Measurements from ENCODE around the gene TPGS2.
"Not testable (repeated sequence)": the region's sequence is repeated elsewhere in the genome, so short reads cannot be mapped to it uniquely, and the experiment has no call there.

TPGS2 gene

GRCh38 chr18:36776650-36777049 is 52.2 kb downstream of the TPGS2 start:
- no peak for DNase-seq (ENCODE audit: low read depth in 2 of 3, low spot score in 2 of 3)

GRCh38 chr18:36775396-36775795 is 53.4 kb downstream of the TPGS2 start:
- DNase-seq (ENCODE audit: low read depth in 2 of 3, low spot score in 2 of 3), result no peak

- DNase-seq (ENCODE audit: low read depth in 2 of 3, low spot score in 2 of 3), result no peak
Measured at GRCh38 chr18:36772241-36772723, 56.5 kb downstream of the TPGS2 start.

GRCh38 chr18:36771245-36771644 is 57.6 kb downstream of the TPGS2 start:
- no peak for DNase-seq (ENCODE audit: low read depth in 2 of 3, low spot score in 2 of 3)

GRCh38 chr18:36770315-36770946 is 58.4 kb downstream of the TPGS2 start:
- DNase-seq (ENCODE audit: low read depth in 2 of 3, low spot score in 2 of 3), result no peak

GRCh38 chr18:36769611-36770314 is 59.0 kb downstream of the TPGS2 start:
- DNase-seq (ENCODE audit: low read depth in 2 of 3, low spot score in 2 of 3), result no peak

GRCh38 chr18:36769172-36769571 is 59.6 kb downstream of the TPGS2 start:
- no peak for DNase-seq (ENCODE audit: low read depth in 2 of 3, low spot score in 2 of 3)

- DNase-seq (ENCODE audit: low read depth in 2 of 3, low spot score in 2 of 3), result no peak
Measured at GRCh38 chr18:36766836-36767235, 62.0 kb downstream of the TPGS2 start.

- DNase-seq (ENCODE audit: low read depth in 2 of 3, low spot score in 2 of 3), result not testable (repeated sequence)
Measured at GRCh38 chr18:36762965-36763364, 65.8 kb downstream of the TPGS2 start.

- no peak for DNase-seq (ENCODE audit: low read depth in 2 of 3, low spot score in 2 of 3)
Measured at GRCh38 chr18:36762074-36762473, 66.7 kb downstream of the TPGS2 start.

GRCh38 chr18:36761186-36761698 is 67.6 kb downstream of the TPGS2 start:
- no peak for DNase-seq (ENCODE audit: low read depth in 2 of 3, low spot score in 2 of 3)

- no peak for DNase-seq (ENCODE audit: low read depth in 2 of 3, low spot score in 2 of 3)
Measured at GRCh38 chr18:36760598-36760997, 68.2 kb downstream of the TPGS2 start.

GRCh38 chr18:36759167-36759776 is 69.5 kb downstream of the TPGS2 start:
- no peak for DNase-seq (ENCODE audit: low read depth in 2 of 3, low spot score in 2 of 3)

GRCh38 chr18:36758623-36759022 is 70.2 kb downstream of the TPGS2 start:
- DNase-seq (ENCODE audit: low read depth in 2 of 3, low spot score in 2 of 3), result no peak

- DNase-seq (ENCODE audit: low read depth in 2 of 3, low spot score in 2 of 3), result no peak
Measured at GRCh38 chr18:36757991-36758390, 70.8 kb downstream of the TPGS2 start.

- no peak for DNase-seq (ENCODE audit: low read depth in 2 of 3, low spot score in 2 of 3)
Measured at GRCh38 chr18:36757081-36757480, 71.7 kb downstream of the TPGS2 start.

GRCh38 chr18:36756242-36756641 is 72.6 kb downstream of the TPGS2 start:
- DNase-seq (ENCODE audit: low read depth in 2 of 3, low spot score in 2 of 3), result no peak

GRCh38 chr18:36752929-36753865 is 75.6 kb downstream of the TPGS2 start:
- DNase-seq (ENCODE audit: low read depth in 2 of 3, low spot score in 2 of 3), result no peak

- DNase-seq (ENCODE audit: low read depth in 2 of 3, low spot score in 2 of 3), result no peak
Measured at GRCh38 chr18:36745219-36745975, 83.4 kb downstream of the TPGS2 start.

- no peak for DNase-seq (ENCODE audit: low read depth in 2 of 3, low spot score in 2 of 3)
Measured at GRCh38 chr18:36744261-36744876, 84.4 kb downstream of the TPGS2 start.

Data from activated CD8-positive, alpha-beta memory T cell treated with anti-CD3 and anti-CD28 coated beads for 48 hours (primary cell).